GM19438 (cell line): ENCODE data around the gene CD8B2.
"Not testable (repeated sequence)": the region's sequence is repeated elsewhere in the genome, so short reads cannot be mapped to it uniquely, and the experiment has no call there.

Experiments
- ATAC-seq: cut with Tn5 transposase; IDR thresholded peaks from one replicate; pipeline ENCODE4 v1.9.1; 2021; ENCODE audit warnings: low read depth; ENCODE audit not compliant: unreplicated experiment

Gene CD8B2

GRCh38 chr2:106511476-106511901, 24.3 kb downstream of the CD8B2 start:
- ATAC-seq = not testable (repeated sequence)

DNA sequence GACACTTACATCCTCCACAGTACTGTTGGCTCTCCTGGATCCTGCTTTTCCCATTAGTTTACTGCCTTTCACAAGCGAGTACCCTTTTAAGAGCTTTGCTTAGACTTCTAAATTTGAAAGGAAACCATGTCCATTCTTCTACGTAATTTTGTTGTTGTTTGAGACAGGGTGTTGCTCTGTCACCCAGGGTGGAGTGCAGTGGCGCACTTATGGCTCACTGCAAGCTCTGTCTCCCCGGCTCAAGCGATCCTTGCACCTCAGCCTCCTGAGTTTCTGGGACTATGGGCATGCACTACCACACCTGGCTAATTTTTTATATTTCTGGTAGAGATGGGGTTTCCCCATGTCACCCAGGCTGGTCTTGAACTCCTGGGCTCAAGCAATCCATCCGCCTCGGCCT, 24.8 kb downstream of the CD8B2 start:
- ATAC-seq = not testable (repeated sequence)

DNA sequence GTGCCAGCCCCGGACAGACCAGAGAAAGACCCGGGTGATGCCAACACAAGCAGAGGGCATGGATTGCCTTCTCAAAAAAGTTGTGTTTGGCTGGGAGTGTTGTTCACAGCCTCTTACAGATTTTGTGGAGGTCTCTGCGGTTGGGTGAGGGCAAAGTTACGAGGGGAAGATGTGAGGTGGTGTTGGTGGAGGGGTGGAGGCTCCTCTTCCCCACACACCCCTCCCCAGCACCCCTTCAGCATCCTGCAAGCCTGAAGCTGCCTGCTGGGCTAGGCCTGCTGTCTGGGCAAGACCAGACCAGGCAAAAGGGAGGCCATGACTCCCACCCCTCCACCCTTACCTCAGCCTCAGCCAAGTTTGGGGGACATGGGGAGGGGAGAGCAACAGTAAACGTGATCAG, 26.2 kb downstream of the CD8B2 start:
- not testable (repeated sequence) for ATAC-seq

DNA sequence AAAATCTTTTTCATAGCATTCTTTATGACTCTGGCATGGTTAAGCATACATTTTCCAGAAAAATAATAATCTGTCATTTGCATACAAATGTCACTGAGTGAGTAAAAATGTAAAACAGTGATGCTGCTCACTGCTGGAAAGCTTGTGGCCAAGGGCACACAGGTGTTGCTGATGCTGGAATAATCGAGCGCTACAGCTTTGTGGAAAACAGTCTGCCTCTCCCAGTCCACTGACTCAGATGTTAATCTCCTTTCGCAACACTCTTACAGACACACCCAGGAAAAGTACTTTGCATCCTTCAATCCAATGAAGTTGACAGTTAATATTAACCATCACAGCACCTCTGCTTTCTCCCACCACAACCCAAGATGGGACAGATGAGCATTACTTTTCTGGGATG, 27.7 kb downstream of the CD8B2 start:
- not testable (repeated sequence) for ATAC-seq

DNA sequence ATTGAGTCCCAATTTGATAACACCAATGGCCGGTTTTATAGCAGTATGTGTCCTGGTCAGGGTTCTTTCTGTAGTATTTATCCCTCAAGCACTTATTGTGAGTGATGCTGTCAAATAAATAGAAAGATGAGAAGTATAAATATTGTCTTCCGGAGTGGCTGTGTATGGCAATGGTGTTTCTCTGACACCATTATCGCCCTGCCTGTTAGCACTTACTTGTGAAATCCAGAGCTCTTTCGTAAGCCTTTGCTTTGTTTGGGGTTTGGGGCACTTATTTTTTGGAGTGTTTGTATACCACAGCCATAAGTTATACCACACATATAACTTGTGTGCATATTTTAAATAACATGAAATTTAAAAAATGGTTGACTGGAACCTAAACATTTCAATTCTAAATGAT, 29.3 kb downstream of the CD8B2 start:
- ATAC-seq = no peak

DNA sequence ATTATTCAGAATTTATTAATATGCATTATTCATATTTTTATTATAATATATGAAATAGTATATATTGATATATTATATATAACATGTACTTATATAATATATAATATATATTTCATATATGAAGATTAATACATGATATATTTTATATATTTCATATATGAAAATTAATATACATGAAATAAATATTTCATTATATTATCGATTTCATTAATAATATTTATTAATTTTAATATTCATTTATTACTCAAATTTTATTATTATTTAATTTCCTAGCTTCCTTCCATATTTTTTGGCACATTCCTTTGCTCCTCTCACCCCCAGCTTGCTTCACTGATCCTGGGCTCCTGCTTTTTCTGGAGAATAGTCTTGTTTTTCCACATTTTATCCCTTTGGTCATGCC, 29.7 kb downstream of the CD8B2 start:
- ATAC-seq = no peak

DNA sequence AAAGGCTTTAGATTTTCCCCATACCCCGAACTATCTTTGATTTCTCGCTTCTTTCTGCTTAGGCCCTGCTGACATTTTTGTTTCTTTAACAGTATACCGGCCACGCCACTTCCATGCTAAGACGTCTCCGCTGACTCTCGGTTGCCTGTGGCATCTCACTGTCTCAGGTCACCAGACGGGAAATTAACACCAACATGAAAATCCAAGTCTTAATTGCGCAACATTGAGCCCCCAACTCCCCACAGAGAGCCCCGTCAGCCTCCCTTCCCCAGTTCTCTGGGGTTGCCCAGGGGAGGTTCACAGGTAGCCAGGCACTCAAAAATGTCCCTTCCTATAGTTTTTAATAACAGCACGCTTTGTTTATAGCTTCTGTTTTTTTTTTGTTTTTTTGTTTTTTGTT, 30.2 kb downstream of the CD8B2 start:
- no peak for ATAC-seq

GRCh38 chr2:106519767-106520166, 32.6 kb downstream of the CD8B2 start:
- ATAC-seq = no peak

GRCh38 chr2:106521016-106521415, 33.9 kb downstream of the CD8B2 start:
- no peak for ATAC-seq

GRCh38 chr2:106523976-106524665, 37.0 kb downstream of the CD8B2 start:
- ATAC-seq = no peak

DNA sequence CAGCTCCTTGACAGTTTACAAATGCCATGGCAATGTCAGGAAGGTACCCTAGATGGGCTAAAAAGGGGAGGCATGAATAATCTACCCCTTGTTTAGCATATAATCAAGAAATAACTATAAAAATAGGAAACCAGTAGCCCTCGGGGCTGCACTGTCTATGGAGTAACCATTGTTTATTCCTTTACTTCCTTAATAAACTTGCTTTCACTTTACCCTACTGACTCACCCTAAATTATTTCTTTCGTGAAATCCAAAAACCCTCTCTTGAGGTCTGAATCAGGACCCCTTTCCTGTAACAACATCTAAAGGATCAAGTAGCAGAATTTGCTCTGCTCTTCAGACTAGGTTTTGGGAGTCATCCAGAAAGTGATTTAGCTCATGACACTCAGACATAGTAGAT, 43.7 kb downstream of the CD8B2 start:
- no peak for ATAC-seq

DNA sequence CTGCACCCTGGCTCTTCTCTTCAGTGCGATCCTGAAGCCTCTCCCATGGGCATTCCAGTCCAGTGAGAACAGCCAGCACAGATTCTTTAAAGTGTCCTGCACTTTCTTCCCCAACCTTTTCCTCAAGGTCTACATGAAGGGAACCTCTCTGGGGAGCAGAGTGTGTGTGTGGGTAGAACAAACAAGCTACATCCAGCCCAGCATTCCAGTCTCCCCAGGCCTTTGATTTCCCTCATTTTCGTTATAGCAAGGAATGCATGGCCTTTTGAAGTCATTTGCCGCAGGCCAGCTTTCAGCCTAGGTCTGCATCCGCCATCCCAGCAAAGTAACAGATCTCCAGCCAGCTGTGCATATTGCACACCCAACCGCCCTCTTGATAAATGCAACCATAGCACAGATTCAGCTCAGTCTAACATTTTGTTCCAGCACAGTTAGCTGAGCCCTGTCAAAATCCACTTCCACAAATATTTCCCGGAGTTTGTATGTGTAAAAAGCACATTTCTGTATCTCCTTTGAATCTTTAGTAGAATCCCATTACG, 44.6 kb downstream of the CD8B2 start:
- no peak for ATAC-seq

GRCh38 chr2:106532236-106532635, 45.1 kb downstream of the CD8B2 start:
- no peak for ATAC-seq

- ATAC-seq = no peak
Observed at GRCh38 chr2:106534471-106534870, 47.3 kb downstream of the CD8B2 start.

GRCh38 chr2:106536490-106536889, 49.3 kb downstream of the CD8B2 start:
- ATAC-seq = no peak

- ATAC-seq = no peak
Observed at GRCh38 chr2:106537047-106537446, 49.9 kb downstream of the CD8B2 start.

- no peak for ATAC-seq
Observed at GRCh38 chr2:106537791-106538191, 50.6 kb downstream of the CD8B2 start.

DNA sequence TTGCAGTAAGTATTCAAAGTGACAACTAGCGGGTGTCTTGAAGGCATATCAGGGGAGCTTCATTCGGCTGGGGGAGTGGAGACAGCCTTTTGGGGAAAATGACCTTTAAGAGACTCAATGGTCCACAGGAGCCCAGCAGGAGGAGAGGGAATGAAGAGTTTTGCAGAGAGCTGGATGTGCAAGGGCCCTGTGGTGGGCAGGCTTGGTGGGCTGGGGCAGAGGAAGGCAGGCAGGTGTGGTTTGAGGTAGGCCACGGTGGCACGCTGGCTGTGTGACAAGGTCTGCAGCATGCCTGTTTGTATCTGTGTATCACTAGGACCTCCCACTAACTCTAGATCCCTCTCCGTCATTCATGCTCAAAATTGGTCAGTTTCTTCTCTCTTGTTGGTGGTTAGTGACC, 53.7 kb downstream of the CD8B2 start:
- ATAC-seq = no peak

DNA sequence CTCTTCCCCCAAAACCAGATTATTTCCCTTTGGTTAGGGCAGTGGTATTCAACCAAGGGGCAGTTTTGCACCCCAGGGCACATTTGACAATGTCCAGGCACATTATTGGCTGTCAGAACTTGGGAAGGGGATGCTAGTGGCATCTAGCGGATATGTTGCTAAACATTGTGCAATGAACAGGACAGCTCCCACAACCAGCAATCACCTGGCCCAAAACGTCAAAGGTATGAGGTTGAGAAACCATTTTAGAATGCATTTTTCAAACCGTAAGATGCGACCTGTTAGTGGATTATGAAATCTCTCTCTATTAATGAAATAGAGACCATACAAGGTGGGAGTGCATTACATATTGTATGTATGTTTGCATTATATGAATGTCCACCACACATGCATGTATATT, 54.2 kb downstream of the CD8B2 start:
- no peak for ATAC-seq

DNA sequence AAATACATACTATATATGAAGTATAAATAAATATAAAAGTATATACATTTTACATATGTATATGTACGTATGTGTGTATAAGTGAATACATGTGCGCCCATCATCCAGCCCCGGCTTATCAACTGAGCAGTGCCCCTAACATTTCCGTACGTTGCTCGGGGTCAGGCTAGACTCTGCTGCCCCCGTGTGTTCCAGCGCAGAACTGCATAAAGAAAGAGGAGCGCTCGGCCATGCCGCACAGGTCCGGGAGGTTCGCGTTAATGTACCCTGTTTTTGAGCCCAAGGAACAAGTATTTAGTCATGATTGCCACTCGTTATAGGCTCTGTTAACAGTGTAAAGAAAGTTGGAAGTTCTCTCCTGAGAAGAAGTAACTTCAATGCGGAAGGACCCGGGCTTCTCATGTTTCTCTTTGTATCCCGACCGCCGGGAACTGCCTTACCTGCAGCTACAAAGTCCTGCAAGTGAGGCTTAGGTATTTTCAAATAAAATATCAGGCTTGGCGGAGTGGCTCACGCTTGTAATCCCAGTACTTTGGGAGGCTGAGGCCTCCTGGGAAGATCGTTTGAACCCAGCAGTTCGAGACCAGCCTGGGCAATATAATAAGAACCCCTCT, 55.7 kb downstream of the CD8B2 start:
- peak; percentile 92 for ATAC-seq

GRCh38 chr2:106545007-106545406, 57.8 kb downstream of the CD8B2 start:
- ATAC-seq = no peak

- ATAC-seq = no peak
Observed at GRCh38 chr2:106546391-106546990, 59.3 kb downstream of the CD8B2 start.
